HG02970 (cell line): ENCODE results near the gene KLF15.
"Not testable (repeated sequence)": the region's sequence is repeated elsewhere in the genome, so short reads cannot be mapped to it uniquely, and the experiment has no call there.

Source experiments
- ATAC-seq: cut with Tn5 transposase; IDR thresholded peaks from one replicate; pipeline ENCODE4 v1.9.1; 2021; ENCODE audit warnings: mild to moderate bottlenecking, moderate library complexity, moderate number of reproducible peaks; ENCODE audit not compliant: unreplicated experiment, low FRiP score

Gene KLF15

DNA sequence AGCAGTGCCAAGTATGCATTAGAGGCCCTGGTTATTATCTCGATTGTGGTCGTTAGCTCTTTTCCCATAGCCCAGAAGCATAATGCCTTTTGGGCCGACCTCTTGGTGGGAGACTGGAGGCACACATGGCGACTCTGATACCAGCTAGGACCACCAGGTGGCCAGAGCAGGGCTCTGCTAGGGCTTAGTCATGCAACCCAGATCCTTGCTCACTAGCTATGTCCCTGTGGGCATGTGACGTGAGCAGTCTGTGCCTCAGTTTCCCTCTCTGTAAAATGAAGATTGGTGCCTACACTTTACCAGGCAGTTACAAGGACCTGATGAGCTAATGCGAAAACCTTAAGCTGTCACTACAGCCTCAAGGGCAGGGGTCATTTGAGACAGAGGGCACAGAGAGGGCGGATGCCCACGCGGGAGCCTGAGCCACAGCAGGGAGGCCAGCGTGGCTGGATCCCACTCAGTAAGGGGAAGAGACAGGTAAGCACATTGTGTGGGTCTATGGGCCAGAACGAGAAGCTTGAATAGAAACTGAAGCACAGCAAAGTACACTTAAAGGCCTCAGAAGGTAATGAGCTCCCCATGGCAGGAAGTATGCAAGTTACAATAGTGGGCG lies 8.8 kb downstream of the KLF15 start:
- ATAC-seq, result no peak

DNA sequence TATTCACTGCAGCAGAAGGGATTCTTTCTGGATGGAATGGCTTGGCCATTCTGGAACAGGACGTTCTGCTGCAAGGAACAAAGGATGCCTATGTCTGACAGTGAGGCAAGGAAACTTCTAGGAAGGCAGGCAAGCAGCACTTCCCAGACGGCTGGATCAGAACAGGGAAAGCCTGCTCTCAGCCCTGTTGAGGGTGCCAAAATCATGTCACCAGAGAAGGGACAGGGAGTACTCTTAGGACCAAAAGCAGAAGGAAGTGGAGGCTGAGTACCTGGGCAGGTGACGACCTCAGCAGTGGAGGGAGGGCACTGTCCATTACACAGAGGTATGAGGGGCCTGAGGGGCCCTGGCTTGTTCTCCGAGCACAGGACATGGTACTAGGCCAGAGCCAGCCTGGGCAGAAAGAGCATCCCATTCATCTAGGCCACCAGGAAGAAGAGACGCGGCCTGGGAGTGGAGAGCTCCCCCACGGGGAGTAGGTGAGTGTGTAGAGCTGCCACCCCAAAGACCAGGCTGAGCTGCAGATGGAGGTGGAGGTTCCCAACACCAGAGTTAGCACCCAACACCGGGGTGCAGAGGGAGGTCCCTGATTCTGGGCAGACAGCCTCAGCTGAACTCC lies 9.6 kb downstream of the KLF15 start:
- no peak for ATAC-seq

DNA sequence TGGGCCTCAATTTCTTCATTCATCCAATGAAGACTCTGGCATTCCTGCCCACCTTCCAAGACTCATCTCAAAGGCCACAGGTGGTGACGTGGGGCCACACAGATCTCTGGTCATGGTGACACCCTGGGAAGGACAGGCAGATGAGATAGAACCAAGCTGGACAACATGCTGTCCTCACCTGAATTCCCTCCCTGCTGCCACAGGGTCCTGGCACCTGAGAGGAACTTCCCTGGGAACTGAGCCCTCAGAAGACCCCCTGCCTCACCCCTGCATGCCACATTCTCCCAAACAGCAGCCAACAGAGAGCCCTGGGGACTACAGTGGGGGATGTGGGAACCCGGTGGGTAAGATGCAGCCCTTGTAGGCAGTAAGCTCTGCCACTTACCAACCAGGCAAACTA lies 10.7 kb downstream of the KLF15 start:
- ATAC-seq, result no peak

DNA sequence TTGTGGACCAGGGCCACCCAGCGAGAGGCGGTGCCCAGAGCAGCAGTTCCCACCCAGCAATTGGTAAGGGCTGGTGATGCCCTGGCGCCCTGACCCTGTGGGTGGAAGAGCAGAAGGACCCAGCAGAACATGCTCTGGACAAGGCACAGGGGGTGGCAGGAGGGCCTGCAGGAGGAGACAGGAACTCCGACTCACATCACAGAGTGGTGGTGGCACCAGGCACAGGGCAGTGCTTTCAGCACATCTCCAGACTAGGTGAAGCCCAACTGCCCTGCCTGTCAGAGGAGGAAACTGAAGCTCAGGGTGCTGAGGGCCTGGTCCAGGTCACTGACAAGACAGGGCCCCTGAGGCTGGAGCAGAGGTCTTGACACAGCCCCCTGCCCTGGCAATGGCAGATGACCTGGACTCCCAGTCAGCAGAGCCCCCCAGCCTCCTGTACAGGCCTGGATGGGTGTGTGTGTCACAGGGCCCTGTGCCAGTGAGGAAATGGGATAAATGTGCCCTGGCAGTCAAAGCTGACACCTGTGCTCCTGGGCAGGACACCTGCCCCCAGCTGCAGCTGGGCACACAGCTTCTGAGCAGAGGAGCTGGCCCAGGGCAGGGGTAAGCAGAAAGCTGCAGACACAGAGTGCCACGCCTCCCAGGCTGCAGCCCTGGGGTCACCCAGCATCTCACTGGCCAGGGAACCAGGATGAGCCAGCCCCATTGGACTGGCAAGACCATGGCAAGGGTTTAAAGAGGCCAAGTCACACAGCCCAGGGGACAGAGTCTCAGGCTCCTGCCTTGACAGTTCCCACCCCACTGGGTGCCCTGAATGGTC lies 11.4 kb downstream of the KLF15 start:
- no peak for ATAC-seq

DNA sequence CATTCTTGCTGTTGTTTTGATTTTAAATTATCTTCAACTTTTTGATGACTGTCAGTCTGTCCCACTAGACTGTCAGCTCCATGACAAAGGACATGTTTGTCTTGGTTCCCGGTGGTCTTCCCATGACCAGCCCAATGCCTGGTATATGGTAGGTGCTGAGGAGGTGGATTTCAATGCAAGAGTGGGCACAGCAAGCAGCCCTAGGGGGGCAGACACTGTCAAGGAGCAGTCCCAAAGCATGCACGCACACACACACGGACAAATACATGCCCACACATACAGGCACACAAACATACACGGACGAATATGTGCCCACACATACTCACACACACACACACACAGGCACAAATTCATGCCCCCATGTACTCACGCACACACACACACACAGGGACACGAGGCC lies 12.0 kb downstream of the KLF15 start:
- no peak for ATAC-seq

DNA sequence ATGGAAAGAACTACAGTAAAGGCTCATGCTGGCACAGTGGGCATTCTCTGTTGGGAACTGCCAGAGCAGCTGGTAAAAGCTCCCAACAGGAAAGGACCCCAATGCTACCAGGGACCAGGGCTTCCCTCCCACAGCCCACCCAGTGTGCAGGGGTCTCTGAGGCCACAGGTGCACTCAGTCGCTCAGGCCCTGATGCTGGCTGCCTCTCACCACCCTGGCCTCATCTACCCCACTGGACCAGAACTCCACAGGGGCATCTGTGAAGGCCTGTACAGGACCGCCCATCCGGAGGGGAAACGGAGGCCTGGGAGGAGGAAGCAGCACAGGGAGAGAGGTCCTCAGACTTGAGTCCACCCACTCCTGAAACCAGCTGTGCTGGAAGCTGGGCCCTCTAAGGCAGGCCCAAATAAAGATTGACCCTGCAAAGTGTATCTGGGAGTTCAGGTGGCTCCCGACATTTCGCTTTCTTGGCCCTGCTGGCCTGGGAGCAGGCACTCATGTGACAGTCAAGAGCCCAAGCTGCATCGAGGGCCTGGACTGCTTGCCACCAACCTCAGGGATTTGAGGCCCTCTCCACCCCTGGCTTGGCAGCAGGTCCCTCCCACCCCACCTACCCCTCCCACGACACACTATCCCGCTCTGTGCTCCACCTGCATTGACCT lies 12.7 kb downstream of the KLF15 start:
- no peak for ATAC-seq

DNA sequence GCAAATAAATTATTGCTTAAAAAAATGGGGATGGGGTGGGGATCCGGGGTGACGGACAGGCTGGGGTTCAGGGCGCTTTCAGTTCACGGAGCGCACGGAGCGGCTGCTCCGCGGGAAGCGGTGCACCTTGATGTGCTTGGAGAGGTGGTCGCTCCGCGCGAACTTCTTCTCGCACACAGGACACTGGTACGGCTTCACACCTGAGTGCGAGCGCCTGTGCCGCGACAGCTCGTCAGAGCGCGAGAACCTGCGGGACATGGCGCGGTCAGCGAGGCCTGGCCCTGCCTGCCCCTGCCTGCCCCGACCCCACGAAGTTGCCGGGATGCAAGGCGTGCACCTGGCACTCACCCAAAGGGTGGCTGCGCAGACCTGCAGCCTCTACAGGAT lies 13.6 kb downstream of the KLF15 start:
- no peak for ATAC-seq

DNA sequence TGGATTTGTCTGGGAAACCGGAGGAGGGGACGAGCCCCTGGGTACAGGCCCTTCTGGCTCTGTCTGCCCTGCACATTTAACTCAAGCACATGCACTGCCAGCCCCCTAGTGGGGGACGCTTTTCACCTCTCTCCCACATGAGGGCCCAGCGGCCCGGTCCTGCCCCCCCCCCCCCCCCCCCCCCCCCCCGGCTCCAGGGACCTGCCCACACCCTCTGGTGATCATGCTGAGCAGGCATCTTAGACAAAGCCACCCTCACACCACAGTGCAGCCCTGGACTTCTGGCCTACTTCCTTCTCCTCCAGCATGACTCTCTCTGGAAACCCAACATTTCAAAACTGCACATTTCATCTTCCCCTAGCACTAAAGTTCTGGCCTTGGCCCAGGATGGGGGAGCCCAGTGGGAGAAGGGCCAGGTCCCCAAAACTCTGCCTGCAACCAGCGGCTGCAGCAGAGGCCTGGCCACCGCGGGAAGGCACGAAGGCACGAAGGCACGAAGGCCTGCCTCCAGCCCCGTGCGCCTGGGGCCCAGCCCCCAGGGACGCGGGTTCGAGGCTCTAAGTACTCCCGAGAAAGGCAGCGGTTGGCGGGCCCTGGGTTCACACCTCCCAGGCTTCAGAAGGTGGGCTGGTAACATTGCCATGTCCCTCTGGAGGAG lies 14.1 kb downstream of the KLF15 start:
- ATAC-seq, result no peak

DNA sequence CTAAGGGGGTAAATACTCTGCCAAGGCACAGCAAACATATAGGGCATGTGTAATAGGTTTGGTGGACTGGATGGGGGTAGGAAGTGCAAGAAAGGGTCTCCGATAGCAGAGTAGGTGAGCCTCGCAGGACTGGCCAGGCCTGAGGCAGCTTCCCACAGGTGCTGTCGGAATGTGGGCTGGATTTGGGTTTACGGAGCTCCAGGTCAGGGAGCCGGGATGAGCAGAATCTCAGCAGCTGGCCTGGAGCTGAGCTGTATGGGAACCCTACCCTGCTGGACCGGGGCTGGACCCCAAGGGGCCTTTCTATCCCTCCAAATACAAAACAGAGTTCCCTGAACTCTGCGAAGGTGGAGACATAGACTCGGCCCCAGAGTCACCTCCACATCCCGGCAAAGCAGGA lies 15.0 kb downstream of the KLF15 start:
- no peak for ATAC-seq

DNA sequence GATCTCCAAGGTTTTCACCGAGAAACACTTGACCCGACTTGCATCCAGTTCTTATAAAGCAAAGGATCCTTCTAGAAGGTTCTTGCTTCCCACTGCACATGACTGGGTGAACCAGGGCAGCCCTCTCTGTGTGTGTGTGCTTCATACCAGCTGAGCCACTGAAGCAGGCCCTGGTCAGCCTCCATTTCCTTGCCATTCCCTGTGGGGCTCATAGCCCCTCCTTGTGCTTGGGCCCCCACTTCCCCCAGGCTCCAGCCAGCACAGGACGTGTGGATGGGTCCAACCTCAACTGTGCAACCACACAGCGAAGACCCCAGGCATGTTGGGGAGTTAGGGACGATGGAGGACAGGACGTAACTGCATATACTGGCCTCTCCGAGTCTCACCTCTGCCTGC lies 15.5 kb downstream of the KLF15 start:
- ATAC-seq, result no peak

DNA sequence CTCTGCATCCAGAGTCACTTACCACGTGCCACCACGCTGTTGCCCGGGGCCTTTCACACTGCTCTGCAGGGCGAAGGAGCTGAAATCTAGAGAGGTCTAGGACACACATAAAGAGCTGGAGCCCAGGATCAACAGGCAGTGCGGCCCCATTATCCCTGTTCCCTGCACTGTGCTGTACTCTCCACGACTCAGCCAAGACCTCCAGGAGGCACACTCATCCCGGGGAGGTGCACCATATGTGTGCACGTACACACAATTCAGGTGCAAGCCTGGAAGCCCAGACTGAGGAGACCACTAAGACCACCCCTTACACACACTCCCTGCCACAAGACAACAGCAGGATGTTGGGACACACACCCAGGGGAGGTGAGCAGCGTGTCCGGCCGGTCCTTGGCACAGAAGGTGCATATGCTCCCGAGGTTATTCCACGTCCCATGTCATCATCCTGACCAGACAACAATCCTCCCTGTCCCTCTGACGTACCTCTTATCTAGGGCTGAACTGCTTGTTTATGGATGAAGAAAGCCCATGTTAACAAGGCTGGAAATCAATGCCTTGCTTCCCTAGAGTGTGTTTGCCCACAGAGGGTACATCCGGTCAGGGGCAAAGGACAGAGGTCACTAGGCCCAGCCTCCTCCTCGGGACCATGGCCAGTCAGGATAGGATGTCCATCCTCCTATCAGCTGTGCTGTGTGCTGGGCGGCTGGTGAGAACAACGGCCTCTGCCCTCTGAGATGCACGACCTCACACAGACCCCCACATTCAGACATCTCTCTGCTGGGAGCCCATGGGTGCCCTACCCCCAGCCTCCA lies 16.1 kb downstream of the KLF15 start:
- no peak for ATAC-seq

DNA sequence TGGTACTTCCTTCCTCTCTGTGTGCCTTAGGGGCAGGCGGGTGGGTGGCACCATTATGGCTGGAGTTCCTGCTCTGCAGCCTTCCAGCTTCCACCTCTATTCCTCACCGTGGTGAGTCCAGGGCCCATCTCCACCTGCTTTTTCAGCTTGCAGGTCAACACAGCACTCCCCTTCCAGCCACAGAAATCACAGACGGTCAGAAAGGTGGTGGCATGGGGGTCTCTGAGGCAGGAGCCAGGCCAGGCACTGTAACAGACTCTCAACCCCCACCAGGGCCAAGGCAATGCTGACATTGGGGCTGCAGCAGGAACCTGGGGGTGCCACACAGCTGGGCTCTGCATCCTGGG lies 16.6 kb downstream of the KLF15 start:
- ATAC-seq, result no peak

DNA sequence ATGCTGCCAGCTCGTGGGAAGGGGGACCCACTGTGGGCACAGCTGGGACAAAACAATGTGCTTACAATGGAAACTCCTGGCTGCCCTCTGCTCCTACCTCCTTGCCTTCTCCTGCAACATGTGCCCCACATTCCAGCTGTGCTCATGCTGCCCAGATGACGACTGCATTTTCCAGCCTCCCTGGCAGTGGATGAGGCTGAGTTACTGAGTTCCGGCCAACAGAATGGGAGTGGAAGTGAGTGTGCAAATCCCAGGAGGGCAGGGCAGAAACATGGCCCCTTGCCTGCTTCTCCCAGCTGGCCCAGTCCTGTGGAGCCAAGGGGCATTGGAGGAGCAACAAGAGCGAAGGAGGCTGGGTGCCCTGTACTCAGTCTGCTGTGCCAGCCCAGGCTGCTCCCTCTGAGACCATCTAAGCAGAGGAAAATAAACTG lies 17.1 kb downstream of the KLF15 start:
- no peak for ATAC-seq

DNA sequence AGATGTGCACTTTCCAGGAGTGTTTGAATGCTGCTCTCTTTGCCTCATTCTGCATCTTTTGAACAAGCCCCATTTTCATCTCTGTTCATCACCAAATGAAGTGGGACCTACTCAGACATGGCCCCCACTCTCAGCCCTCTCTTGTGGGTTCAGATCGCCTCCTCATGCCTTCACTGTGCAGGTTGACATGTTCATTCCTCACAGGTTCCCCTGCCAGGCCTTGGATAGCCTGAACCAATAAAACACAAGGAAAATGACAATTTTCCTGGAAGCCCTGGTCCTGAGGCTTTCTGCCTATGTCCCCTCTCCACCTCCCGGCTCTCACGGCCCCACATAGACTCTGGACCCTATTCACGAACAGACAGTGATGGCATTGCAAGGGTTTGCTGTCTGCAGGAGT lies 17.7 kb downstream of the KLF15 start:
- ATAC-seq, result no peak

DNA sequence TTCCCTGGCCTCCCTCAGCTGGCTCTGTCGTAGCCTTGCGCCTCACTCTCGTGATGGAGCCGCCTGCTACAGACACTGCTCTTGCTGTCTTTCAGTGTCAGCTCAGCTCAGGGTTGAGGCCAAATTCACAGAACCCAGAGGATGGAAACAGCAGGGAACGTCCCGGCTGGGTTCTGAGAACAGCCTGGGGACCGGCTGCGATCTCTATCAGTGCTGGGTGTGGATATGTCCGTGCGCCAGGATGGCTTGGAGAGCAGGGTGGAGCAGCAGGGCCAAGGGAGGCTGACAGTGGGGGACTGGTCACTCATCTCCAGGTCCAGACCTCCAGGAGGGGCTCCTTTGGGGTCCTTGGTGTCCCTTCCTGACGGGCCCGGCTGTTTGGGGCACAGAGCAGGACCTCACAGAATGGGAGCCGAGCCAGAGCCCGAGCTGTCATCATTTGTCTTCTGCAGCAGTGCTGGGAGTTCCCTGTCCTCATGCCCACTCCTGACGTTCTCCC lies 18.4 kb downstream of the KLF15 start:
- no peak for ATAC-seq

DNA sequence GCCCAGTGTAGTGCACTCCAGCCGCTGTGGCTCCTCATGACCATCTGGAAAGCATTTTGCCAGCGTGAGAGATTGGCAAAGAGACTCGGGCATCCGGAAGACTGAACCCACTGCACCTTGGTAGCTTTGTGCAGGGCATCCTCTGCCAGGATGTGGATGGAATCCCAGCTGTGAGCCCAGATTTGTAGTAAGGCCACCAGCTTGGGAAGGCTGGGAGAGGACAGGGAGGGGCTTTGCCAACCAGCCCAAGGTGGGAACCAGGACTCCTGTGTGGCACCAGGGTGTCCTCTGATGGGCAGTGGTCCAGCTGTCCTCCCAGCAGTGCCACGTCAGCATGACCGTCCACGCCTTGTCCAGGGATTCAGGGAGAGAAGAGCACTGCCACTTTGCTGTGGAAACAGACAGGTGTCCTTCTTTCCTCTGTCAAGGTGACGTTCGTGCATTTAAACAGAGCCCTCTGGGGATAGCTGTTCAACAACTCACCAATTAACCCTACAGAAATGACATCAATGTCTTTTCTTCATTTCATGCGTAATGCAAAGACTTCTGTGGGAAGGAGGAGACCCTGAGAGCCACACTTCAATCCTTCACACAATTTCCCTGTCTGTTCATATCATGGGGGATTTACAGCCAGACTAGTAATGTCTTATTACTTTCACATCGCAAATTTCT lies 19.1 kb downstream of the KLF15 start:
- no peak for ATAC-seq

DNA sequence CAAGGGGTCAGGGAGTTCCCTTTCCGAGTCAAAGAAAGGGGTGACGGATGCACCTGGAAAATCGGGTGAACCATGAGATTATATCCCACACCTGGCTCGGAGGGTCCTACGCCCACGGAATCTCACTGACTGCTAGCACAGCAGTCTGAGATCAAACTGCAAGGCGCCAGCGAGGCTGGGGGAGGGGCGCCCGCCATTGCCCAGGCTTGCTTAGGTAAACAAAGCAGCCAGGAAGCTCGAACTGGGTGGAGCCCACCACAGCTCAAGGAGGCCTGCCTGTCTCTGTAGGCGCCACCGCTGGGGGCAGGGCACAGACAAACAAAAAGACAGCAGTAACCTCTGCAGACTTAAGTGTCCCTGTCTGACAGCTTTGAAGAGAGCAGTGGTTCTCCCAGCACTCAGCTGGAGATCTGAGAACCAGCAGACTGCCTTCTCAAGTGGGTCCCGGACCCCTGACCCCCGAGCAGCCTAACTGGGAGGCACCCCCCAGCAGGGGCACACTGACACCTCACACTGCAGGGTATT lies 25.3 kb downstream of the KLF15 start:
- not testable (repeated sequence) for ATAC-seq

DNA sequence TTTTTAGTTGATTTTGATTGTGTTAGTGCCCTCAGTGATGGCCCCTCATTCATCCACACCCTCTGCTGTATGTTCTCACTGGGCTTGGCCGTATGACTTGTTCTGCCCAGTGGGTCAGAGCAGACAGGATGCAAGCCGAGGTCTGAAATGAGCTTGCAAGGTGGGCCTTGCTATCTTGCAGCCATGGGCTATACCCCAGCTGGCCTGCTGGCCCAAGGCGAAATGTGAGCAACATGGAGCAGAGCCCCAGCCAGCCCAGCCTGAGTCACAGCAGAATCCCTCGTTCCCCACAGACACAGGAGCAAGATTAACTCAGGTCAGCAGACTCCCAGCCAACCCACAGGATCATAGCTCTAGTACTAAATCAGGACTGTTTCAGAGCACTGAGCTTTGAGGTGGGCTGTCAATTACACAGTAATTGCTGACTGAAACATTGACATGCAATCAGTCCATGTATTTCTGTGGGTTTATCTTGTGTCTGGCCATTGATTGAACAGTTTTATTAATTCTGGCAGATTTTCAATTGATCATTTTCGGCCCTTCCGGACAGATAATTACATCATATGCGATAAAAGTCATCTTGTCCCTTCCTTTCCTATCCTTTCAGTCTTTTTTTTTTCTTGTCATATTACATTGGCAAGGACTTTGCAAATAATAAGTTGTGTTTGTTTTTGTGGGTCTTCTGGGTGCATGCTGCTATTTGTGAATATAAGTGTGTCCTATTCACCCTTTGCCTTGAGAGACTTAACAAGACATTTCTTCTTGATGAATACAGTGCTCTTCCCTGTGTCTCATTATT lies 27.1 kb downstream of the KLF15 start:
- no peak for ATAC-seq
